ENCODE results near the gene TOE1. TPM values are rescaled to one million over a fixed set of nuclear protein-coding genes. Genes with fewer than 3 reads are reported as not detected.
A peak's percentile ranks its signal among the peaks of the same experiment; 100 is the strongest.
"Not testable (repeated sequence)": the region's sequence is repeated elsewhere in the genome, so short reads cannot be mapped to it uniquely, and the experiment has no call there.

Gene TOE1
- total and polyA plus RNA-seq, 11 donors, result 2.2 to 7.9 (median 3.7) TPM

GRCh38 chr1:45359882-45360513, 20.0 kb downstream of the TOE1 start:
- H3K4me3 ChIP-seq, result peak overlapping the region in 6 of 12 donors; percentile 1 to 26 (median 16)
- intact Hi-C loops (cut with DNase I), result loop anchor here (1.0 to 5.0 kb wide), 9 partner anchors 131 to 212 kb away; partner anchors contain the start of gene TESK2 (in 5 of the 10)
- WGBS, 4 donors, result 13 to 22% (median 17%) methylated on average over 7 of the region's 7 CpGs
- DNase-seq, result peak in 4 of 5 donors; percentile 60 to 77 (median 70)
- H3K9me3 ChIP-seq, result no peaks in the 10 kb centered on the region
- H3K4me1 ChIP-seq, result peaks cover 0 to 21% (median 14%) of the 10 kb centered on the region in 12 donors
- peak; percentile 70 to 87 (median 84) for ATAC-seq
- no peaks in the 10 kb centered on the region for H3K27me3 ChIP-seq
- no peak for TF ChIP-seq POLR2A (IDR thresholded peaks at IDR 0.05)
- peak; percentile 57 to 86 (median 77) for TF ChIP-seq CTCF (IDR thresholded peaks at IDR 0.05)
- H3K27ac ChIP-seq, result peak overlapping the region; percentile 19 to 83 (median 65)
- no peaks in the 10 kb centered on the region for H3K36me3 ChIP-seq

GRCh38 chr1:45360981-45361380, 21.0 kb downstream of the TOE1 start:
- DNase-seq (peak in 3 of 5 donors; percentile 39 to 51 (median 50)), ATAC-seq (peak; percentile 40 to 90 (median 86))
- Histone ChIP-seq H3K4me3 (peak overlapping the region in 8 of 12 donors; percentile 3 to 34 (median 24)), H3K27ac (peak overlapping the region; percentile 19 to 83 (median 65)), H3K4me1 (peaks cover 0 to 21% (median 14%) of the 10 kb centered on the region in 12 donors)
- not testable (repeated sequence) for H3K9me3 ChIP-seq, H3K36me3 ChIP-seq, H3K27me3 ChIP-seq
- intact Hi-C loops (cut with DNase I), result loop anchor here (1.0 to 5.0 kb wide), 7 partner anchors 130 to 211 kb away; partner anchors contain the start of gene TESK2 (in 4 of the 10)
- WGBS, 4 donors, result 33 to 54% (median 46%) methylated on average over 4 to 7 of the region's 7 CpGs

GRCh38 chr1:45364294-45364693, 24.3 kb downstream of the TOE1 start:
- DNase-seq, result no peak
- peaks cover 0 to 21% (median 14%) of the 10 kb centered on the region in 12 donors for H3K4me1 ChIP-seq
- TF ChIP-seq CTCF (IDR thresholded peaks at IDR 0.05), result no peak
- intact Hi-C loops (cut with DNase I), result loop anchor here in 3 of 10 donors (5.0 kb wide), 2 partner anchors 203 to 208 kb away; no protein-coding TSS in a partner anchor
- H3K9me3 ChIP-seq, result no peaks in the 10 kb centered on the region
- no peak overlapping the region for H3K4me3 ChIP-seq
- no peak overlapping the region for H3K27ac ChIP-seq
- ATAC-seq, result no peak
- WGBS, 4 donors, result 91 to 97% (median 93%) methylated on average over 2 of the region's 2 CpGs
- no peaks in the 10 kb centered on the region for H3K36me3 ChIP-seq
- H3K27me3 ChIP-seq, result no peaks in the 10 kb centered on the region

- ATAC-seq (no peak), DNase-seq (no peak)
- no peak overlapping the region for H3K4me3 ChIP-seq
- no peak overlapping the region for H3K27ac ChIP-seq
- no peaks in the 10 kb centered on the region for H3K27me3 ChIP-seq
- no peak for TF ChIP-seq CTCF (IDR thresholded peaks at IDR 0.05)
- no peak for TF ChIP-seq POLR2A (IDR thresholded peaks at IDR 0.05)
- H3K36me3 ChIP-seq, result no peaks in the 10 kb centered on the region
- no peaks in the 10 kb centered on the region for H3K9me3 ChIP-seq
- 81 to 92% (median 85%) methylated on average over 6 of the region's 6 CpGs for WGBS, 4 donors
- H3K4me1 ChIP-seq, result peaks cover 0 to 17% (median 10%) of the 10 kb centered on the region in 12 donors
- intact Hi-C loops (cut with DNase I), result no loop called here
Measured at GRCh38 chr1:45365051-45365450, 25.1 kb downstream of the TOE1 start.

Data from heart left ventricle (tissue), 16 donors.